H1 (cell line): Measurements from ENCODE around the gene STAP2. TPM values are rescaled to one million over a fixed set of nuclear protein-coding genes. Genes with fewer than 3 reads are reported as not detected.

Experiments
- MAFK ChIP-seq: IDR thresholded peaks from 2 replicates; pipeline ENCODE4 v1.6.1; 2012; ENCODE audit warnings: low read depth, mild to moderate bottlenecking, improper control_type of control experiment, low read length
- RNF2 ChIP-seq: fragments of 200-900, 300-1000 bp; sonication (generic); IDR thresholded peaks from 2 replicates; pipeline ENCODE4 v1.7.1; 2016; ENCODE audit warnings: borderline replicate concordance, low read depth, mild to moderate bottlenecking, antibody characterized with exemption, low read length; ENCODE audit not compliant: poor library complexity, severe bottlenecking; ENCODE audit errors: missing control alignments
- TAF1 ChIP-seq: IDR thresholded peaks from 2 replicates; pipeline ENCODE4 v1.6.1; 2011; ENCODE audit warnings: mild to moderate bottlenecking, low read depth, low read length
- USF2 ChIP-seq: IDR thresholded peaks from 2 replicates; pipeline ENCODE4 v1.6.1; 2011; ENCODE audit warnings: low read length, improper control_type of control experiment
- polyA plus RNA-seq, 7 experiments: library from polyadenylated mRNA; depleted of rRNA in 3 of 7; stranded (reverse) in 5 of 7; unstranded in 2 of 7; fragments of >200 nt in 5 of 7; fragments of 200-250 nt in 2 of 7; gene quantifications; 1 replicate in 5 of 7; 2 replicates in 1 of 7; 4 replicates in 1 of 7; pipeline versions ENCODE4 v1.2.1 to v1.2.3, GENCODE V29; 2011 to 2013; ENCODE audit warnings: missing spikeins in 2 of 7, mixed read lengths in 2 of 7
- total RNA-seq: library from RNA; stranded (reverse); fragmentation: NEBNext Ultra II Directional; extraction: Animal tissue kit (Norgen Biotek cat#: 25700); gene quantifications from 2 replicates; pipeline ENCODE4 v1.2.1, GENCODE V29; 2021

Gene STAP2
- total and polyA plus RNA-seq, 2 of the 8 experiments (the other 6 are each of a cell fraction or from before 2014, with no cell fraction given), result 15.3 to 37.3 TPM

- no peak for TF ChIP-seq USF2
- no peak for TF ChIP-seq MAFK
- no peak for TF ChIP-seq TAF1
- no peak for TF ChIP-seq RNF2
- TF ChIP-seq, all 59 proteins: peak for 0
These were observed 36.9 kb downstream of the STAP2 start (continued) for GRCh38 chr19:4301590-4302242.
